Measurements from ENCODE around the gene AKAP14.
"Not testable (repeated sequence)": the region's sequence is repeated elsewhere in the genome, so short reads cannot be mapped to it uniquely, and the experiment has no call there.

Gene AKAP14

DNA sequence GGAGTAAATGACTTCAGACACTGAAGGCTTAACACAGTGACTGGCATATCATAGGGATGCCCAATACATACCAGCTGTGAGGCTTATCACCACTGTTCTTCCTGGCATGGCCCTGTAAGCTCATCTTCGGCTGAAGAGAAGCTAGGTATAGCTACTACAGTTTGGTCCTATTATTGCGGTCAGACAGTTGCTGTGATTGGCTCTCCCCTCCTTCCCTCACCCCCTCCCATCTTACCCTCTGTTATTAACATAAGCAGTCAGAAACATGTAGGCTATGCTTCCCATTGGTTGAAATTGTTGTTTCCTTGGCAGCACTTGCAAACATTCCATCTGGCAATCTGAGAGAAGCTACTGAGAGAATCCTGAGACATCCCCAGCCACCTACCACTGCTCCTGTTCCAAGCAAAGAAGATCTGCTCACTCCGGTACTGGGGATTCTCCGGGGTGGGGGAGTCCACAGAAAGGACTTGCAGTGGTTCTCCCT, at the start of gene AKAP14:
AKAP14 (plus strand) TSS at position 51 of the 484 bp plus-strand sequence. CDS start 7,331 bp downstream, outside the sequence.
- DNase-seq: no peak

DNA sequence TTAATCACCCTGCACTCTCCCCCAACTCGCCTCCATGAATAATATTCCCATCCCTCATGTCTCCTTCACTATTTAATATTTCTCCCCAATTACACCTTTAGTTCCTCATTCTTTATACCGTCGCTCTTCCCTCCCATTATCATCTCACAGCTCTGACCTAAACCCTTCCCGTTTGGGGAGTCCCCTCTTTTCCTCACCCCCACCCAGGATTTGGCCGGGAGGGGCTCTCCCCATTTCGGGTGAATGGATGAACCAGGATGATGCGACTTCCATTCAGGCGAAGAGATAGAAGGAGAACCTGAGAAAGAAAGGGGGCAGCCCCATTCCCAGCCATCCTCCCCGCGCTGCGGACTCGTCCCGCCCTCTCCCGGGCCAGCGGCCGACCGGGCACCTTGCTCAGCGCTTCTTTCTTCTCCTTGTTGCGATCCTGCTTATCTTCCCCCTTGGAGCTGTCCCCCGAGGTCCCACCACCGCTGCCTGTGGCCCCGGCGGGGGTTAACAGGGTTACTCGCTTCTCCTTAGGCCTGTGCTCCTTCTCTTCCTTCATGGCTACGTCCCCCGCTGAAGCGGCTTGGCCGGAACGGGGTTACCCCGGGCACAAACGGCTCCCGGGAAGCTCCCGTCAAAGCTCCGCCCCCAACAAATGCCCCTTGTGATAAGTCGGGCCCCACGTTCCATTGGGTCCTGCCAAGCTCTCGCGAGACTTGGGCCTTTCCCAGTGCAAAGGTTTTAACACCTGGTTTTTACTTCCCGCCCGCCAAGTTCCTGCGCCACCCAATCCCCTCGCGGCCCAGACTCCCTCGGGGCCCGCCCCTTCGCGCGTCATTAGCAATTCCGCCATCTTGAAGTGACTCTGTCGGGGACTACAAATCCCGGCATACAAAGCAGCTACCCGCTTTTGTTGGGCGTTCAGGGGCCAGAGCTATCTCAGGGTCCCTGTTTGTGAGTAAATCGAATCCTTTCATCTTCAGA, 43.0 kb upstream of the AKAP14 start, which contains the start of gene UPF3B:
UPF3B (minus strand) TSS at position 582 of the 972 bp plus-strand sequence; CDS start at position 547, 35 bp downstream.
- DNase-seq: peak; percentile 95

GRCh38 chrX:119853444-119853843, 42.2 kb upstream of the AKAP14 start:
- DNase-seq: no peak

DNA sequence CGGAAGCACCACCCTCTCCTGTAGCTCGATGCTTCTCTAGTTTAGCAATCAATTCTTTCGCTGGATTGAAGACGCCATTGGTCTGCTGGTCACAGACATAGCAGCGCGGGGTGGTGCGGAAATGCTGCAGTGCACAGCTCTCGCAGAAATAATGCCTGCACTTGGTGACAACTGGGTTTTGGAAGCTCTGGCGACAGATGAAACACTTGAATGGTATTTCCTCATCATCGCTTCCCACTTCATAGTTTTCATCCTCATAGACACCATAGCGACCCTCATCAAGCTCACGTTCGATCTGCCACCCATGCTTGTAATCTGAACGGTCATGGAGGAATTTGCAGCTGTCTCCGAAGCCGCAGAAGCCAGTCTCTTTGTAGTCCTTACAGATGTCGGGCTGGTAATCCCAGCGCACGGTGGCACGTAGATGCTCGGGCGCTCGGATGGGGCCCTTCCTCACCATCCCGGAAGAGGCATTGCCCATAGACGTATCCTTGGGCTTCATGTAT, 25.0 kb upstream of the AKAP14 start:
- DNase-seq: peak; percentile 30

DNA sequence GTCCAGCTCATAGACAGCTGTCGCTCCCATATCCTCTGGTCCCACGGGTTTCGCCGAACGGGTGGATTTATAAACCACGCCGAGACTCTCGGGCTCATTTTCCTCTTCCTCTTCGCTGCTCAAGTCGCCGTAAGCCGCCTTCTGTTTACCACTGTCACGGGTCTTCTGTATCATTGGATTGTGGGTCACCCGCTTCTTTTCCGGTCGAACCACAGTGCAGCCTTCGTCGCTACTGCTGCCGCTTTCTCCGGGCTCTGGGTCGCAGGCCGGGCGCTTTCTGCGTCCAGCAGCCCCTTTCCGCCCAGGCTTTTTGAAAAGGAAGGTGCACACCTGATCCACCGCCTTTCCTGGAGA, 24.5 kb upstream of the AKAP14 start:
- no peak for DNase-seq

DNA sequence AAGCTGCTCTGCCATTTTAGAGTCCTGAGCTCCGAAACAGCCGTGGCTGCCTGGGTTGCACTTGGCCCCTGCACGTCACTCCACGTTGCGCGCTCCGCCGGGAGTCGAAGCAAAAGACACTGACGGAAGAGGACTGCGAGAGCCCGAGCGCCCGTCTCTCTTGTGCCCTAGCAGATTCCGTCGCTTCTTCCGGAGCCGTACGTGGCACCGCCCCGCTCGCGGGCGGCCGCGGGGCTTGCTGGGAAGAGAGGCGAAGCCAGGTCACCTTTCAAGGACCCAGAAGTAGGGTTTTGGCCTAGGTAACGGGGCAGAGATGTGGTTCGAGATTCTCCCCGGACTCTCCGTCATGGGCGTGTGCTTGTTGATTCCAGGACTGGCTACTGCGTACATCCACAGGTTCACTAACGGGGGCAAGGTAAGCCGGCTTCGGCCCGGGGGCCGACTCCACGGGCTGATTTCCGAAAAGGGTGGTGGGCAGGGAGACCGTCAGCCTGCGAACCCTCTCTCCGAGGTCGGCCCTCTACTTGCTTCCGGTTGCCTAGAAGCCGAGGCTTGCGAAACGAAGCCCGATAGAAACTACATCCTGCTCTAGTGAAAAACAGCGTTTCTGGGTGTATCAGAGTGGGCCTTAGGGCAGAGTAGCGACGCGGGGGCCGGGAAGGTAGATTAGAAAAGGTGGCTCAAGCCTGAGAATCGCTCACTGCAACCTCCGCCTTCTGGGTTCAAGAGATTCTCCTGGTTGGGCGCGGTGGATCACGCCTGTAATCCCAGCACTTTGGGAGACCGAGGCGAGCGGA, 23.9 kb upstream of the AKAP14 start, which contains the start of the genes NDUFA1 and RNF113A:
NDUFA1 (plus strand) TSS at position 234 of the 797 bp plus-strand sequence; CDS start at position 314, 80 bp downstream.
RNF113A (minus strand) TSS at position 135 of the 797 bp plus-strand sequence; CDS start at position 15, 120 bp downstream.
- peak; percentile 89 for DNase-seq

GRCh38 chrX:119878740-119879139, 17.0 kb upstream of the AKAP14 start:
- DNase-seq: no peak

- peak; percentile 27 for DNase-seq
Observed at GRCh38 chrX:119880076-119880475, 15.6 kb upstream of the AKAP14 start.

GRCh38 chrX:119880552-119881437, 14.9 kb upstream of the AKAP14 start:
- DNase-seq: peak; percentile 58

DNA sequence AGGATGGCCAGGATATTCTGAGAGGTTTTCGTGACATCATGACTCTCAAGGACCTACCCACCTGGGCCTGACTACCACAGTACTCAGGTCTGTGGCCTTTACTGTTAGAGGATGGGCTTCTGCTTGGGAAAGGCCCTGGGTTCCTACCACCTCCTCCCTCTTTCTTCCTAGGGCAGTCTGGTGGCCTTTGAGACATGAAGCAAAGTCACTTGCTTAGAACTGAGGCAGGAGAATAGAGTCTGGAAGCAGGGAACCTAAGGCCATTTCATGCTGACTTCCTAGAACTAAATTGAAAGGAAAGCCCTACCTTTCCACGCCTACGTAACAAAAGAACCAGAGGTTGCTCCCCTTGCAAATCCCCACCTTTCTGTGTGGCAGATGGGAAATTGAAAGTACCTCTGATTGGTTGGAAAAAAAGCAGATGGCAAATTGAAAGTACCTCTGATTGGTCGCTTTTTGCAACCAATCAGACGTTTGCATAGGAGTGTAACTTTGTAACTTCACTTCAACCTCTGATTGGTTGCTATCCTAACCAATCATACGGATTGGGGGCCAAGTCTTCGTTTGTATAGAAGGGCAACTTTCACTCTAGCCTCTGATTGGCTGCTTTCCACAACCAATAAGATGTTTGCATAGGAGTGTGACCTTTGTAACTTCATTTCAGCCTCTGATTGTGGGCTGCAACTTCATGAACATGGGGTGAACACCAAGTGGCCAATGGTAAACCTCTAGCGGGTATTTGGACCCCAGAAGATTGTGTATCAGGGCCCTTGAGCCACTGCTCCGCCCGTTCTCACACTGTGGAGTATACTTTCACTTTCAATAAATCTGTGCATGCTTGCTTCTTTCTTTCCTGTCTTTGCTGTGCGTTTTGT, 9.9 kb upstream of the AKAP14 start:
- DNase-seq: peak; percentile 70

DNA sequence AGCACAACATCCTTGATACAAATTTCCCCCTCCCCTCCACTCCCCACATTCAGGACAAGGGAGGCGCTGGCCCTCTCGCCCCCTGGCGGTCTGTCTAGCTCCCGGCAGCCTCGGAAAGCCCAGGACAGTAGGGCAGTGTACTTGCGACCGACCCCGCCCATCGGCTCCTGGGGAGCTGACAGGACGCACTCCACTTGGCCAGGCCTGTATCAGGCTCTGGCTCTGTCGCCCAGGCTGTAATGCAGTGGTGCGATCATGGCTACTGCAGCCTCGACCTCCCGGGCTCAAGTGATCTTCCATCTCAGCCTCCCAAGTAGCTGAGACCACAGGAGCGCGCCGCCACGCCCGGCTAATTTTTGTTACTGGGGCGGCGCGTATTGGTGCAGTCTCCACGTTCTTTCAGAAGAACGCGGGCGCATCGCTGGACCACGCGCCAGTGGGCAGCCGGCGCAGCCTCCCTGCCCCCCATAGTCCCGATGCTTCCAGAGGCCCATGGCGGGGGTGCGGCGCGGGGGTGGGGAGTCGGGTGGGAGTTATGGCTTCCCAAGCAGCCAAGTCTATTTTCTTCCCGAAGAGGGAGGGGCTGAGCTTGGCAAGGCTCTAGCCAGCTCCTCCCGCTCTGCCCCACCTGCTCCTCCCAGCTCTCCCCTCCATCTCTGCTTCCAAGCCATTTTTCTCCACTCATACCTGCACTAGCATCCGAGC, 7.8 kb upstream of the AKAP14 start:
- peak; percentile 62 for DNase-seq

DNA sequence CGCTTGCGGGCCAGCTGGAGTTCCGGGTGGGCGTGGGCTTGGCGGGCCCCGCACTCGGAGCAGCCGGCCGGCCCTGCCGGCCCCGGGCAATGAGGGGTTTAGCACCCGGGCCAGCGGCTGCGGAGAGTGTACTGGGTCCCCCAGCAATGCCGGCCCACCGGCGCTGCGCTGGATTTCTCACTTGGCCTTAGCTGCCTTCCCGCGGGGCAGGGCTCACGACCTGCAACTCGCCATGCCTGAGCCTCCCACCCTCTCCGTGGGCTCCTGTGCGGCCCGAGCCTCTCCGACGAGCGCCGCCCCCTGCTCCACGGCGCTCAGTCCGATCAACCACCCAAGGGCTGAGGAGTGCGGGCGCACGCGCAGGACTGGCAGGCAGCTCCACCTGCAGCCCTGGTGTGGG, 5.1 kb upstream of the AKAP14 start:
- DNase-seq: not testable (repeated sequence)

- not testable (repeated sequence) for DNase-seq
Observed at GRCh38 chrX:119891961-119892692, 3.6 kb upstream of the AKAP14 start.

DNA sequence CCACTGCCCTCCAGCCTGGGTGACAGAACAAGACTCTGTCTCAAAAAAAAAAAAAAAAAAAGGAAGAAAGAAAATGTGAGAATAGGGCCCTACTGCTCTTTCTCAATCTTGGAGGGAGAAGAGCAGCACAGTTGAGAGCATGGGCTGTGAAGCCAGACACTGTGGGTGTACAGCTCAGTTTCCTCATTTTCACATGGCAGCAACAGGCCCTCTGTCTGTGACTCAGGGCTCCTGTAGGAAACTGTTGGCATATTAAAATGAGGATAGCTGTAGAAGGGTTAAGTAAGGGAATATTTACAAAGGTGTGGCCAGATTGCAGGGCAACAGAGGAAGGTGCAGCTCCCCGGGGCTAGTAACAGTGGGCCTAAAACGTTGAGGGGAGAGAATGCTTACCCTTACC, 3.4 kb downstream of the AKAP14 start:
- DNase-seq: no peak

GRCh38 chrX:119900976-119901375, 5.3 kb downstream of the AKAP14 start:
- DNase-seq: no peak

- no peak for DNase-seq
Observed at GRCh38 chrX:119916310-119916709, 20.6 kb downstream of the AKAP14 start.

GRCh38 chrX:119917877-119918276, 22.2 kb downstream of the AKAP14 start:
- no peak for DNase-seq

- DNase-seq: no peak
Observed at GRCh38 chrX:119919835-119920585, 24.3 kb downstream of the AKAP14 start.

- DNase-seq: not testable (repeated sequence)
Observed at GRCh38 chrX:119922391-119922790, 26.7 kb downstream of the AKAP14 start.

Data from CD4-positive, alpha-beta T cell treated with Interleukin-12 subunit alpha and Interleukin-12 subunit beta, for 1 hour (primary cell).